A673 (cell line): Measurements from ENCODE around the gene IQCE. TPM values are rescaled to one million over a fixed set of nuclear protein-coding genes. Genes with fewer than 3 reads are reported as not detected.

Source experiments
- BruUV-seq: library from RNA; stranded (reverse); fragments of 400-500 nt; replicated peaks from 2 replicates; lab custom pipeline; 2021; lab: Mats Ljungman, UMichigan
- CTCF ChIA-PET: fragments of 300-600 bp; sonication (Branson Sonifier 250); formaldehyde crosslinking; loops from one replicate; lab custom pipeline; 2022; ENCODE audit warnings: antibody characterized with exemption; lab: Charles Lee
- POLR2A ChIA-PET: fragments of 300-600 bp; sonication (Branson Sonifier 250); formaldehyde crosslinking; loops from one replicate; lab custom pipeline; 2022; ENCODE audit warnings: antibody characterized with exemption; ENCODE audit not compliant: low non-redundant PET; lab: Charles Lee
- DNase-seq: peaks from one replicate; pipeline ENCODE4 v3.0.0-alpha.2; 2015; ENCODE audit warnings: low spot score
- H3K27ac ChIP-seq: fragments of 200-600 bp; sonication (generic); 2 replicates; pipeline ENCODE4 v1.5.1; 2016; ENCODE audit warnings: mixed run types, low read depth, mild to moderate bottlenecking, mixed read lengths, antibody characterized with exemption, low read length; ENCODE audit not compliant: poor library complexity, severe bottlenecking
- H3K27me3 ChIP-seq: fragments of 200-600 bp; sonication (generic); replicated peaks from 2 replicates; pipeline ENCODE4 v1.6.1; 2017; ENCODE audit warnings: mixed run types, low read depth, mild to moderate bottlenecking, mixed read lengths, antibody characterized with exemption, low read length; ENCODE audit not compliant: insufficient read depth, poor library complexity
- H3K36me3 ChIP-seq: fragments of 200-600 bp; sonication (generic); 2 replicates; pipeline ENCODE4 v1.6.1; 2016; ENCODE audit warnings: mixed run types, mild to moderate bottlenecking, mixed read lengths, antibody characterized with exemption, low read length; ENCODE audit not compliant: insufficient read depth, poor library complexity, severe bottlenecking
- H3K4me1 ChIP-seq: fragments of 200-600 bp; sonication (generic); 2 replicates; pipeline ENCODE4 v1.6.1; 2017; ENCODE audit warnings: mixed run types, mild to moderate bottlenecking, mixed read lengths, antibody characterized with exemption, low read length; ENCODE audit not compliant: insufficient read depth, poor library complexity, severe bottlenecking
- H3K4me3 ChIP-seq: fragments of 200-600 bp; sonication (generic); 2 replicates; pipeline ENCODE4 v1.5.1; 2016; ENCODE audit warnings: low read depth, mixed run types, mild to moderate bottlenecking, mixed read lengths, low read length; ENCODE audit not compliant: poor library complexity, severe bottlenecking
- H3K9me3 ChIP-seq: fragments of 200-600 bp; sonication (generic); 2 replicates; pipeline ENCODE4 v1.6.1; 2016; ENCODE audit warnings: mixed run types, low read depth, mild to moderate bottlenecking, mixed read lengths, antibody characterized with exemption, low read length; ENCODE audit not compliant: poor library complexity, severe bottlenecking
- EZH2 ChIP-seq: fragments of 200-600 bp; sonication (generic); IDR thresholded peaks from 2 replicates; pipeline ENCODE4 v1.6.1; 2017; ENCODE audit warnings: borderline replicate concordance, low read depth, mild to moderate bottlenecking, mixed read lengths, antibody characterized with exemption, low read length; ENCODE audit not compliant: poor library complexity, severe bottlenecking
- intact Hi-C: fragments of 100-400 bp; cut with micrococcal nuclease; formaldehyde crosslinking; loops from one replicate; pipeline ENCODE4 v1.10.0; 2022; ENCODE audit not compliant: unreplicated experiment
- total RNA-seq: library from RNA; stranded (reverse); gene quantifications from 2 replicates; pipeline ENCODE4 v1.2.3, GENCODE V29; 2021
- TF ChIP-seq, protein P1 (sequence below): fragments of 300-800, 200-600 bp; sonication (generic); conservative IDR thresholded peaks from 2 replicates; pipeline ENCODE4 v1.5.1; 2017; ENCODE audit warnings: low read depth, mild to moderate bottlenecking, antibody characterized with exemption, low read length, moderate library complexity, mixed read lengths

The IQCE gene
- total RNA-seq, 1 experiment from 2014 or later, result 35.4 TPM

DNA sequence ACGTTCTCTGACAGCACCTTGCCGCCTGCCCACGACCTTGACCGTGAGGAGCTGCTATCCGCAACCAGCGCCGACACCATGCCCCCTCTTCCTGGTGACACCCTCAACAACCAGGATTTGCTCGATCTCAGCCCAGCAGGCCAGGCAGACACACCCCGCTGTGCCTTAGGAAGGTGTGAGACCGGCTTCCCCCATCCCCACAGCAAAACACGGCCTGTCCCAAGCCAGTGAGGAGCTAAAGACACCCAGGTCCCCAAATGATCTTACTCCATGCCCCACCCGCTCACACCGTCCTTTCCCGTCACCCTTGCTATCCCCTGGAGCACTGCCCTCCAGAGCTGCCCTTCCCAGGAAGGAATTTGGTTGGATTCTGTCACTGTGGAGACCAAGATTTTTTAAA is 51.7 kb downstream of the IQCE start:
- TF ChIP-seq EZH2, result no peak
- TF ChIP-seq, protein P1, sequence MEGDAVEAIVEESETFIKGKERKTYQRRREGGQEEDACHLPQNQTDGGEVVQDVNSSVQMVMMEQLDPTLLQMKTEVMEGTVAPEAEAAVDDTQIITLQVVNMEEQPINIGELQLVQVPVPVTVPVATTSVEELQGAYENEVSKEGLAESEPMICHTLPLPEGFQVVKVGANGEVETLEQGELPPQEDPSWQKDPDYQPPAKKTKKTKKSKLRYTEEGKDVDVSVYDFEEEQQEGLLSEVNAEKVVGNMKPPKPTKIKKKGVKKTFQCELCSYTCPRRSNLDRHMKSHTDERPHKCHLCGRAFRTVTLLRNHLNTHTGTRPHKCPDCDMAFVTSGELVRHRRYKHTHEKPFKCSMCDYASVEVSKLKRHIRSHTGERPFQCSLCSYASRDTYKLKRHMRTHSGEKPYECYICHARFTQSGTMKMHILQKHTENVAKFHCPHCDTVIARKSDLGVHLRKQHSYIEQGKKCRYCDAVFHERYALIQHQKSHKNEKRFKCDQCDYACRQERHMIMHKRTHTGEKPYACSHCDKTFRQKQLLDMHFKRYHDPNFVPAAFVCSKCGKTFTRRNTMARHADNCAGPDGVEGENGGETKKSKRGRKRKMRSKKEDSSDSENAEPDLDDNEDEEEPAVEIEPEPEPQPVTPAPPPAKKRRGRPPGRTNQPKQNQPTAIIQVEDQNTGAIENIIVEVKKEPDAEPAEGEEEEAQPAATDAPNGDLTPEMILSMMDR, result no peak
- Histone ChIP-seq H3K4me1 (peaks cover 12% of the 10 kb centered on the region), H3K27ac (no peak overlapping the region), H3K36me3 (no peaks in the 10 kb centered on the region), H3K27me3 (no peaks in the 10 kb centered on the region), H3K9me3 (no peaks in the 10 kb centered on the region), H3K4me3 (no peak overlapping the region)
- DNase-seq, result no peak
- no TSS peak for BruUV-seq
- ChIA-PET CTCF (no interaction called here), POLR2A (interaction anchor here (0.6 kb wide), 1 partner anchor 12 kb away, joined by 8 read pairs; no protein-coding TSS in a partner anchor)
- intact Hi-C loops, result no loop called here

DNA sequence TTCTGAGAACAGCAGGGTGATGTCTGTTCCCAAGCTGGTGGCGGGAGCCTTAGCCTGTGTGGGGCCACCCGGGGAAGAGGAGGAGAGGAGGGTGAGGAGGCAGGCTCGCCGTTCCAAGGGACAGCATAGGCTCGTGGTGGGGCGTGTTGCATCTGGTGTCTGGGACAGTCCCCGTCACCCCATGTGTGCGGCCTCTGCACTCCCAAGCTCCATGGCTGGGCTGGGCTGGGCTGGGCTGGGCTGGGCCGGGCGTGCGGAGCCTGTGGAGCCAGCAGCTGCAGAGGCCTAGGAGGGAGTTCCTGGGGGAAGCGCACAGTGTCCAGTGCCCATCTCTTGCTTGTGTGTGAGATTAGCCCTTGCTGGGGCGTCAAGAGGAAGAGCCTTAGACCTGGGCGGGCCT is 52.1 kb downstream of the IQCE start:
- H3K36me3 ChIP-seq, result no peaks in the 10 kb centered on the region
- H3K4me1 ChIP-seq, result peaks cover 12% of the 10 kb centered on the region
- H3K27ac ChIP-seq, result no peak overlapping the region
- intact Hi-C loops, result no loop called here
- BruUV-seq, result no TSS peak
- no peaks in the 10 kb centered on the region for H3K9me3 ChIP-seq
- ChIA-PET CTCF (no interaction called here), POLR2A (no interaction called here)
- no peak for TF ChIP-seq EZH2
- TF ChIP-seq, protein P1, result no peak
- no peak overlapping the region for H3K4me3 ChIP-seq
- no peaks in the 10 kb centered on the region for H3K27me3 ChIP-seq
- DNase-seq, result no peak

DNA sequence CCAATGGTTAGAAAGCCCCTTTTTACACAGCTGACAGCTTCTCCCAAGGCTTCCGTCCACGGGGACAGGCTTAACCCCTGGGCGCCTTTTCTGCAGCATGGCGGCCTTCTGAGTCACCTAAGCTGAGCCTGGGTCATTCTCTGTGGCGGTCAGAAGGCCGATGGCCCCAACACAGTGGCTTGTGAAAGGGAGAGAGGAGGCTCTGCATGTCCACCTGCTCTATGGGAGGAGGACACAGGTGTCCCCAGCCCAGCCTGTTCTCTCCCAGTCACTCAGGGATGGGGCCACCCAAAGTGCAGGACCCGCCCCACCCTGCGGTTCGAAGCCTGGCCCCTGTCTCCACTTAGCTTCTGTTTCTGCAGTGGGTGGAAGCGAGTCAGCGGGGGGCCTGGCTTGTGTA is 52.6 kb downstream of the IQCE start:
- H3K4me1 ChIP-seq, result peaks cover 12% of the 10 kb centered on the region
- H3K27me3 ChIP-seq, result no peaks in the 10 kb centered on the region
- no peaks in the 10 kb centered on the region for H3K36me3 ChIP-seq
- intact Hi-C loops, result no loop called here
- H3K9me3 ChIP-seq, result no peaks in the 10 kb centered on the region
- no peak overlapping the region for H3K4me3 ChIP-seq
- POLR2A ChIA-PET, result no interaction called here
- CTCF ChIA-PET, result no interaction called here
- TF ChIP-seq EZH2, result no peak
- TF ChIP-seq, protein P1, result no peak
- no peak overlapping the region for H3K27ac ChIP-seq
- no peak for DNase-seq
- no TSS peak for BruUV-seq
